ENCODE measurements around the gene OMA1.

OMA1 gene

DNA sequence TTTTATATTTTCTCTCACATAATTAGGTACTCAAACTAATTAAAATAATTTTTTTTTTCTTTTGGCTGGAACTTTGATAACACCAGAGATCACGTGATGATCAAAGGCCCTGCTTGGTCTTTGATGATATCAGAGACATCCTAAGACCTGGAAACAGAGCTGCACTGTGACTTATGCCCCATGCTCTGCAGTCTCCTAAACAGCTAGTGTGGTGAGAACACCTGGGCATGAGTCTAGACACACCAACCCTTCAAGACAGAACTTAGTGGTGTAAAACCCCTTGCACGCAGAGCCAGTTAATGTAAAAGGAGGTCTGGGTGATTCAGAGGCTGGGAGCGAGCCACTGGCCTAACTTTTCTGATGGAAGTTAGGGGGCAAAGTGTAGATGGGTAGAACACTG, 70.3 kb downstream of the OMA1 start:
- Histone ChIP-seq H3K4me1 (ENCODE audit: control insufficient read depth, low read length) (no peaks in the 10 kb centered on the region), H3F3A (ENCODE audit: control insufficient read depth, insufficient read depth) (no peaks in the 10 kb centered on the region), H3K9me3 (ENCODE audit: control insufficient read depth, insufficient read depth, low read length) (no peaks in the 10 kb centered on the region), H3K4me2 (ENCODE audit: low read length) (no peak overlapping the region), H3K36me3 (ENCODE audit: control insufficient read depth, low read length) (peaks cover 4% of the 10 kb centered on the region; the same call in 1 of the 2 replicates), H3K27ac (ENCODE audit: low read depth, low read length) (no peak overlapping the region), H3K27me3 (ENCODE audit: control insufficient read depth, low read length) (no peaks in the 10 kb centered on the region), H3K4me3 (ENCODE audit: low read length) (no peak overlapping the region), H4K20me1 (ENCODE audit: control insufficient read depth, insufficient read depth, low read depth, low read length) (no peaks in the 10 kb centered on the region), H3K79me2 (ENCODE audit: control insufficient read depth, low read length) (no peaks in the 10 kb centered on the region), H3K9me2 (replicated peaks; ENCODE audit: control insufficient read depth, low read length) (no peaks in the 10 kb centered on the region)
- no peak for TF ChIP-seq EZH2phosphoT487 (IDR thresholded peaks at IDR 0.05; ENCODE audit: borderline replicate concordance, low read length)
- TF ChIP-seq, protein P1, sequence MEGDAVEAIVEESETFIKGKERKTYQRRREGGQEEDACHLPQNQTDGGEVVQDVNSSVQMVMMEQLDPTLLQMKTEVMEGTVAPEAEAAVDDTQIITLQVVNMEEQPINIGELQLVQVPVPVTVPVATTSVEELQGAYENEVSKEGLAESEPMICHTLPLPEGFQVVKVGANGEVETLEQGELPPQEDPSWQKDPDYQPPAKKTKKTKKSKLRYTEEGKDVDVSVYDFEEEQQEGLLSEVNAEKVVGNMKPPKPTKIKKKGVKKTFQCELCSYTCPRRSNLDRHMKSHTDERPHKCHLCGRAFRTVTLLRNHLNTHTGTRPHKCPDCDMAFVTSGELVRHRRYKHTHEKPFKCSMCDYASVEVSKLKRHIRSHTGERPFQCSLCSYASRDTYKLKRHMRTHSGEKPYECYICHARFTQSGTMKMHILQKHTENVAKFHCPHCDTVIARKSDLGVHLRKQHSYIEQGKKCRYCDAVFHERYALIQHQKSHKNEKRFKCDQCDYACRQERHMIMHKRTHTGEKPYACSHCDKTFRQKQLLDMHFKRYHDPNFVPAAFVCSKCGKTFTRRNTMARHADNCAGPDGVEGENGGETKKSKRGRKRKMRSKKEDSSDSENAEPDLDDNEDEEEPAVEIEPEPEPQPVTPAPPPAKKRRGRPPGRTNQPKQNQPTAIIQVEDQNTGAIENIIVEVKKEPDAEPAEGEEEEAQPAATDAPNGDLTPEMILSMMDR (IDR thresholded peaks at IDR 0.05; ENCODE audit: low read depth, low read length, poor library complexity, severe bottlenecking): no peak

DNA sequence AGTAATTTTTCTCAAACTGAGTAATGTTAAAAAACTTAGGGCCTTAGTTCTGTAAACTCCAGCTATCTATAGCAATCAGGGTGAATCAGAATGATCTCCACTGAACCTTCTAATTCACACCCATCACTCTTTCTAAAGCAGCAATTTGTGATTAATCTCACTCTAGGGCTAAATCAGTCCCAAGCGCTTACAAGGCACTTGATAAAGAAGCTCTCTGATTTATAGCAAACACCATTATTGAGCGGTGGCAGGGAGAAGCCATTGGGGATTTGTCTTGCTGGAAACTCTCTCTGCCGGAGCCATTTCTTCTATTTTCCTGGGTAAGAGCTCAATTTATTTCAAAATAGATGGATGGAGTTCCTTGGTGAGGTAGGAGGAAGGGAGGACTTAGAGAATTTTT, 77.0 kb downstream of the OMA1 start:
- TF ChIP-seq, protein P1 (IDR thresholded peaks at IDR 0.05; ENCODE audit: low read depth, low read length, poor library complexity, severe bottlenecking): no peak
- TF ChIP-seq EZH2phosphoT487 (IDR thresholded peaks at IDR 0.05; ENCODE audit: borderline replicate concordance, low read length): no peak
- no peaks in the 10 kb centered on the region for H3K27me3 ChIP-seq (ENCODE audit: control insufficient read depth, low read length)
- H3K27ac ChIP-seq (ENCODE audit: low read depth, low read length): no peak overlapping the region
- no peaks in the 10 kb centered on the region for H3K79me2 ChIP-seq (ENCODE audit: control insufficient read depth, low read length)
- no peaks in the 10 kb centered on the region for H3K36me3 ChIP-seq (ENCODE audit: control insufficient read depth, low read length)
- H3K4me3 ChIP-seq (ENCODE audit: low read length): no peak overlapping the region
- H3K9me2 ChIP-seq (replicated peaks; ENCODE audit: control insufficient read depth, low read length): no peaks in the 10 kb centered on the region
- no peaks in the 10 kb centered on the region for H4K20me1 ChIP-seq (ENCODE audit: control insufficient read depth, insufficient read depth, low read depth, low read length)
- no peaks in the 10 kb centered on the region for H3F3A ChIP-seq (ENCODE audit: control insufficient read depth, insufficient read depth)
- no peak overlapping the region for H3K4me2 ChIP-seq (ENCODE audit: low read length)
- H3K9me3 ChIP-seq (ENCODE audit: control insufficient read depth, insufficient read depth, low read length): no peaks in the 10 kb centered on the region
- H3K4me1 ChIP-seq (ENCODE audit: control insufficient read depth, low read length): no peaks in the 10 kb centered on the region

DNA sequence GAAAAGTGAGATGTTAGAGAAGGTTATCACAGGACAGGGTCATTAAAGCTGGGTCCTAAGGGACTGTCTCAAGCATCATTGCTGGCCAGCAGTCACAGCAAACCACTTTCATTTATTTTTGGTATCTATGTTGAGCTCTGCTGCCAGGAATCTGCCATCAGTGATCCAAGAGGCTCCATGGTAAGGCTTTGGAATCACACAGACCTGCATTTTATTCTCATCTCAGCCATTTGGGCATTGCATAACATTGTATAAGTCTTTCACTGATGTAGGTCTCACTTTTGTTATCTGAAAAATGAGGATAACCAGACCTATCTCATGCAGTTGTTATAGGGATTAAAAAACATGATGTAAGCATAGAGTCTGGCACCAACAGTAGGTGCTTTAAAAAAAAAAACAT, 77.5 kb downstream of the OMA1 start:
- Histone ChIP-seq H3K9me3 (ENCODE audit: control insufficient read depth, insufficient read depth, low read length) (no peaks in the 10 kb centered on the region), H3K79me2 (ENCODE audit: control insufficient read depth, low read length) (no peaks in the 10 kb centered on the region), H3K27ac (ENCODE audit: low read depth, low read length) (no peak overlapping the region), H3K4me2 (ENCODE audit: low read length) (no peak overlapping the region), H4K20me1 (ENCODE audit: control insufficient read depth, insufficient read depth, low read depth, low read length) (no peaks in the 10 kb centered on the region), H3K36me3 (ENCODE audit: control insufficient read depth, low read length) (no peaks in the 10 kb centered on the region), H3K4me3 (ENCODE audit: low read length) (no peak overlapping the region), H3K4me1 (ENCODE audit: control insufficient read depth, low read length) (no peaks in the 10 kb centered on the region), H3K9me2 (replicated peaks; ENCODE audit: control insufficient read depth, low read length) (no peaks in the 10 kb centered on the region), H3K27me3 (ENCODE audit: control insufficient read depth, low read length) (no peaks in the 10 kb centered on the region), H3F3A (ENCODE audit: control insufficient read depth, insufficient read depth) (no peaks in the 10 kb centered on the region)
- TF ChIP-seq, protein P1 (IDR thresholded peaks at IDR 0.05; ENCODE audit: low read depth, low read length, poor library complexity, severe bottlenecking): no peak
- no peak for TF ChIP-seq EZH2phosphoT487 (IDR thresholded peaks at IDR 0.05; ENCODE audit: borderline replicate concordance, low read length)

DNA sequence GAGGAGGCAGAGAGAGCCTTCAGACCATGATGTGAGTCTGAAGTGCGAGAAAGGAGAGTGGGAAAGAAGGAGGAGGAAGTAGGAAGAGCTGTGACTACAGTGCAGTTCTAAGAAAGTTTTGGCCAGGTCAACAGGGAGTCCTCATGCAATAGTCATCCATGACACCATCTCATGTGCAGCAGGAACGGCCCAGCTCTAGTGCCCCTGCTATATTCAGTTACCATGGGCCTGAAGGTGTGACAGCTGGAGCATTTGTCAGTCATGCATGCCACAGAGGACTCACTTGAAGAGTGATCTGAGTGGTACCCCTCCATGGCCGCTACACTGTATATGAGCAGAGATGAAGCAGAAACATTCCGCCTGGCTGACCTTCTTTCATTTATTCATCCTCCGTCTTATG, 77.9 kb downstream of the OMA1 start:
- H3K27me3 ChIP-seq (ENCODE audit: control insufficient read depth, low read length): no peaks in the 10 kb centered on the region
- H4K20me1 ChIP-seq (ENCODE audit: control insufficient read depth, insufficient read depth, low read depth, low read length): no peaks in the 10 kb centered on the region
- H3K36me3 ChIP-seq (ENCODE audit: control insufficient read depth, low read length): no peaks in the 10 kb centered on the region
- H3K9me2 ChIP-seq (replicated peaks; ENCODE audit: control insufficient read depth, low read length): no peaks in the 10 kb centered on the region
- no peak overlapping the region for H3K4me3 ChIP-seq (ENCODE audit: low read length)
- H3K27ac ChIP-seq (ENCODE audit: low read depth, low read length): no peak overlapping the region
- no peak overlapping the region for H3K4me2 ChIP-seq (ENCODE audit: low read length)
- H3K4me1 ChIP-seq (ENCODE audit: control insufficient read depth, low read length): no peaks in the 10 kb centered on the region
- no peaks in the 10 kb centered on the region for H3K9me3 ChIP-seq (ENCODE audit: control insufficient read depth, insufficient read depth, low read length)
- no peaks in the 10 kb centered on the region for H3F3A ChIP-seq (ENCODE audit: control insufficient read depth, insufficient read depth)
- no peak for TF ChIP-seq EZH2phosphoT487 (IDR thresholded peaks at IDR 0.05; ENCODE audit: borderline replicate concordance, low read length)
- TF ChIP-seq, protein P1 (IDR thresholded peaks at IDR 0.05; ENCODE audit: low read depth, low read length, poor library complexity, severe bottlenecking): no peak
- no peaks in the 10 kb centered on the region for H3K79me2 ChIP-seq (ENCODE audit: control insufficient read depth, low read length)
